Memory B cell (primary cell): ENCODE data around the gene NMT1.
A peak's percentile ranks its signal among the peaks of the same experiment; 100 is the strongest.

ENCODE experiments used
- ATAC-seq: fragments of 150-1000 bp; cut with Tn5 transposase; 2 replicates; pipeline ENCODE4 v1.10.0; 2021; ENCODE audit warnings: low read depth, mild to moderate bottlenecking, moderate library complexity
- DNase-seq, 2 donors: peaks; one replicate each; pipeline ENCODE4 v3.0.0; 2022; ENCODE audit warnings: low spot score in 2 of 2
- H3K27ac Mint-ChIP-seq: one replicate; pipeline ENCODE4 v1.8.0; 2022; ENCODE audit warnings: mild to moderate bottlenecking, moderate library complexity, mixed read lengths
- H3K27me3 Mint-ChIP-seq: one replicate; pipeline ENCODE4 v1.8.0; 2022; ENCODE audit warnings: mixed read lengths
- H3K36me3 Mint-ChIP-seq: one replicate; pipeline ENCODE4 v1.8.0; 2022; ENCODE audit warnings: mild to moderate bottlenecking, mixed read lengths
- H3K4me1 Mint-ChIP-seq: one replicate; pipeline ENCODE4 v1.8.0; 2022; ENCODE audit warnings: mixed read lengths
- H3K4me3 Mint-ChIP-seq: one replicate; pipeline ENCODE4 v1.8.0; 2022; ENCODE audit warnings: mild to moderate bottlenecking, moderate library complexity, mixed read lengths
- H3K9me3 Mint-ChIP-seq: one replicate; pipeline ENCODE4 v1.8.0; 2022; ENCODE audit warnings: mixed read lengths

NMT1 gene

DNA sequence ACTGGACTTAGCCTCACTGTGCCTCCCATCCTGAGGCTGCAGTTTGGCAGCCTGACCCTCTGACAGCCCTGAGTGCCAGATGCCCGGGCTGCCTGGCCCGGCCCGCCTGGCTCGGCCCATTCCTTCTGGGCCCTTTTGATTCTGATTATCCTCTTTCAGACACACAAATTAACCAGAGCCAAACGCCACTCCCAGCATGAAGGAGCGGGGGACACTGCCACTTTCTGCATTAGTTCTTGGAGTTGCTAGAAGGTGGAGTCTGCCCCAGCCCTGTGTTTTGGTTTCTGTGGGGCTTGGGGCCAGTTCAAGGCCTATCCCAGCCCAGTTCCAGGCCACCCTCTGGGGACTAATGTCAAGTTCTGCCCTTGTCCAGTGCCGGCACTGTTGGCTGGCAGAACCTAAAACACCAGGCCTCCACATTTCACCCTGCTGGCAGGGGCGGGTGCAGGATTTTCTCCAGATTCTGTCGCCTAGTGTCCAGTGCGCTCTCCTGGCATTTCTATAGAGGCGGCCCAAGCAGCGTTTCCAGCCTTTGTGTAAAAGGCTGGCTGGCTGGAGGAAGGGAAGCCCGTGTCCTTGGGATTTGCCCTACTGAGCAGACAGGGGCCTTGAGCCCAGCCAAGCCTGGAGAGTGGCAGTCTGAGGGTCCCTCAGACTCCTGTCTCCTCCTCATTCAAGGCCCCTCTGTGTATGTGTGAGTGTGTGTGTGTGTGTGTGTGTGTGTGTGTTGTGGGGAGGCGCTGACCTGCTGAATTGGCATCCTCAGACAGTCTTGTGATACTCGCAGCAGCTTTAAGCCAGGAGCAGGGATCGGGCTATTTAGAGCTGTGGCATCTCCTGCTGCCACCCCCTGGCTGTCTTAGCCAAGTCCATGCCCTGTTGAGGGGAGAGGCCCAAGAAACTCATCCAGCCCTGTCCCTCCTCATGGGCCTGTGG is 49.8 kb downstream of the NMT1 start:
- Mint-ChIP-seq H3K27me3 (peaks cover 2% of the 10 kb centered on the region), H3K27ac (no peak overlapping the region), H3K4me3 (no peak overlapping the region), H3K9me3 (no peaks in the 10 kb centered on the region), H3K36me3 (peaks cover 7% of the 10 kb centered on the region), H3K4me1 (peaks cover 4% of the 10 kb centered on the region)
- ATAC-seq = no peak
- DNase-seq = no peak

DNA sequence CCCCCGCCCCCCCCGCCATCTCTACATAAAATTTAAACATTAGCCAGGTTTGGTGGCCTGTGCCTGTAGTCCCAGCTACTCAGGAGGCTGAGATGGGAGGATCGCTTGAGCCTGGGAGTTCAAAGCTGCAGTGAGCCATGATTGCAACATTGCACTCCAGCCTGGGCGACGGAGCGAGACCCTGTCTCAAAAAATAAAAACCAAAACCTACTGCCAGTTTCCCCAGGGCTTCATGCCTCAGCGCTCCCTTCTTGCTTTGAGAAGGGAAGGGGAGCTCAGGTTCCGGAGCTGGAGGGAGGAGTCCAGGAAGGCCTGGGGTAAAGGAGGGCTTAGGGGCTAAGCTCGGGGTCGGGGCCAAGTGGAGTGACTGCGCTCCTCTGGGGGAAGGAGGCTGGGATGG is 50.7 kb downstream of the NMT1 start:
- no peak overlapping the region for H3K27ac Mint-ChIP-seq
- no peaks in the 10 kb centered on the region for H3K9me3 Mint-ChIP-seq
- H3K36me3 Mint-ChIP-seq = peaks cover 3% of the 10 kb centered on the region
- H3K27me3 Mint-ChIP-seq = peaks cover 6% of the 10 kb centered on the region
- H3K4me1 Mint-ChIP-seq = peaks cover 4% of the 10 kb centered on the region
- H3K4me3 Mint-ChIP-seq = no peak overlapping the region
- DNase-seq (no peak), ATAC-seq (peak; percentile 45)

DNA sequence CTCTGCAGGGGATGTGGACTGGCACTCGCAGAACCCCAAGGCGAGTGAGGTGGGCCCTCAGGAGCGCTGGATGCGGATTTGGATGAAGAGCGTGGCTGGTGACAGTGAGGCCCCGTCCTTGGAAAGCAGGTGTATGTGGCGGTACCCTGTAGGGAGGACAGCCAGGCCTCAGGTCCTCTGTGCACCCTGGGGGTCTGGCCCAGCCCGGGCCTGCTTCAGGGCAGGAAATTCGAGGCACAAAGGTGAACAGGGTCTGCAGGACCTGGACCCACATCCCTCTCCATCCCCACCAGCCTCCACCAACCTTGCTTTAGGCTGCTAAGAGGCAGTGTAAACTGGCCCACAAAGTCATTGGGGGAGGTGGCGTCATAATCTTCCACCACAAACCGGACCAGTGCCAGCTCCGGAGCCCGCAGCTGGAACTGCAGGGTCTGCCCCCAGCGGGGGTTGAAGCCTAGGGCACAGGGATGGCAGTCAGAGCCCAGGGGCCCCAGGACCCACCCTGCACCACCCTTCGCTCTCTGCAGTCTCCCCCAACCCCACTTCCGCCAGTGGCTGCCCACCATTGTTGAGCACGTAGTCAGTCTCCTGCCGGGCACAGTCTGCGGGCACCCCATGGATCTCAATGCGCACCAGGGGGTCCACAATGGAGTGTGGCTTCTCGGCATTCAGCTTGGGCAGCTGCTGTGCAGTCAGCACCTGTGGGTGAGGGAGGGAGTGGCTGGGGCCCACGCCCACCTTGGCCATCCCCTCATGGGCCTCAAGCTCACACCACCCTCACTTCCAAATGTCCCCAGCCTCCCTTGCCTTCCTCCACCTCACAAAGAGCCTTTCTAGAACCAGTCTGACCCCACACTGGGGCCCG is 51.7 kb downstream of the NMT1 start:
- DNase-seq (no peak), ATAC-seq (no peak)
- peaks cover 4% of the 10 kb centered on the region for H3K4me1 Mint-ChIP-seq
- peaks cover 2% of the 10 kb centered on the region for H3K36me3 Mint-ChIP-seq
- H3K9me3 Mint-ChIP-seq = no peaks in the 10 kb centered on the region
- no peak overlapping the region for H3K27ac Mint-ChIP-seq
- H3K27me3 Mint-ChIP-seq = peaks cover 6% of the 10 kb centered on the region
- peak overlapping the region; percentile 8 for H3K4me3 Mint-ChIP-seq

DNA sequence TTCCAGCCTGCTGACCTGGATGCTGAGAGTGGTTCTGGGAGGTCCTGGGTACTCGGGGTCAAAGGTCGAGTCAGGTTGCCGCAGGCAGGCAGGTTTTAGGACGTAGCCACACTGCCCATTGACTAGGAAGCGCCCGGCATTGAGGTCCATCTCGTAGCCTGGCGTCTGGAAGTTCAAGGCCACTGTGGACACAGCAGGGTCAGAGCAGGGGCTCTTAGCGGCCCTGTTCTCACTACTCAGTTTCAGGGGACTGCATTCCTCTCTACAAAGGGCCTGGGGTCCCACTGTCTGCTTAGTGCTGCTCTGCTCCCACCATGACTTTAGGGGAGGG is 52.3 kb downstream of the NMT1 start:
- DNase-seq (no peak), ATAC-seq (no peak)
- Mint-ChIP-seq H3K27me3 (peaks cover 6% of the 10 kb centered on the region), H3K27ac (no peak overlapping the region), H3K9me3 (no peaks in the 10 kb centered on the region), H3K4me3 (peak overlapping the region; percentile 8), H3K4me1 (peaks cover 4% of the 10 kb centered on the region), H3K36me3 (peaks cover under 1% of the 10 kb centered on the region)

DNA sequence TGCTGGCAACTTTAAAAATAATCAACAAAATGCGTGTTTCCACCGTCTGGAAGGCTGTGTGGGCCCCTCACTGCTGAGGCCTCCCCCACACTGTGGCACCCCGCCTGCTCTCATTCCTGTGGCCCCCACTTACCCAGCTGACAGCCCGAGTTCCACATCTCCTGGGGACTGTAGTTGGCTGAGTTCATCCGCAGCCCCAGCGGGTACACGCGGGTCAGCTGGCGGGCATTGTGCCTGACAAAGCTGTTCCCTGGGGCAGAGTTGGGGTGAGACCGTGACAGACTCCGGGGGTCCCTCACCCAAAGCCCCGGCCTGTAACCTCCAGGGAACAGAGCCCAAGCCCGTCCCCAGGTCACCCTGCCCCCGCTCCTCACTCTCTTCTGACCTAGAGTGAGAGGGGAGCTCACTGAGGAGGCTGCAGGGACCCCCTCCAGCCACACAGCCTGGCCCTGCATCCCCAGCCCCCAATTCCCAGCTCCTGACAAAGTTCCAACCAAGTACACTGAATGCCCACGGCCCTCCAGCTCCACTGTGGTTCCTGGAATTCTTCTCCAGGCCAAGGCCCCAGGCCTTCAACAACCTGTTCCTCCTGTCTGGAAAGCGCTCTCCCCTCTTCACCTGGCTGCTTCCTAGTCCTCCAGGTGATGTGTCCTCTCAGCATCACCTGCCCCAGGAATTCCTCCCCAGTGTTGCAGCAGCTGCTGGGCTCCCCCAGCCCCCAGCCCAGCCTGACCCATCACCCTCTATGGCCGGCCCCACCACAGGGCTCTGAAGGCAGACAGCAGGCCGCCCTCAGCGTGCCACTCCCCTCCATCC is 53.2 kb downstream of the NMT1 start:
- Mint-ChIP-seq H3K36me3 (no peaks in the 10 kb centered on the region), H3K4me3 (no peak overlapping the region), H3K27ac (no peak overlapping the region), H3K4me1 (peaks cover 4% of the 10 kb centered on the region), H3K27me3 (peaks cover 6% of the 10 kb centered on the region), H3K9me3 (no peaks in the 10 kb centered on the region)
- DNase-seq (no peak), ATAC-seq (no peak)

DNA sequence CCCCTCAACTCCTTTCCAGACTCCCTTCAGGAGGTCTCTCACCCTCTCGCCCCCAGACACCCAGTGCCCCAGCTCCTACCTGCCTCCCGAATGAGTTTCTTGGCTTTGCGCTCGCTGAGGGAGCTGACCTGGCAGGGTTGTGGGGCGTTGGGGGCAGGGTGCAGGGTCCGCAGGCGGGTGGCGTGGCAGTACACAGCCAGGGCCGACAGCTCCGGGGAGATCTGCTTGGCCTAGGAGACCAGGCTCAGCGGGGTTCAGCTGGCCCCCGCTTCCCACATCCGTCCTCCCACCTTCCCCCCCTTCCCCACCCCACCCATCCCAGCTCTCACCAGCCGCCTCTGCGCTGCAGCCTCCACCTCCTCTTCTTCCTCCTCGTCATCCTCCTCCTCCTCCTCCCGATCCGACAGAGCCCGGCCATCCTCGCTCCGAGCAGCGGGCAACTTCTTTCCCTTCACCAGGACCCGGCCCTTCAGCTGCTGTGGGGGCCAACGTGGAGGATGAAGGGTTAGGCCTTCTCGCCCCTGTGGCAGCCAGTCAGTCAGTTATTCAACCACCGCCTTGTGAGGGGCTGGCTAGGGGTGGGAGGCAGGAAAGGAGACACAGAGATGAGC is 54.0 kb downstream of the NMT1 start:
- no peaks in the 10 kb centered on the region for H3K9me3 Mint-ChIP-seq
- H3K27ac Mint-ChIP-seq = peak overlapping the region; percentile 28
- peaks cover 6% of the 10 kb centered on the region for H3K27me3 Mint-ChIP-seq
- no peak for ATAC-seq
- H3K4me1 Mint-ChIP-seq = peaks cover 4% of the 10 kb centered on the region
- H3K36me3 Mint-ChIP-seq = no peaks in the 10 kb centered on the region
- no peak overlapping the region for H3K4me3 Mint-ChIP-seq
- DNase-seq = no peak

DNA sequence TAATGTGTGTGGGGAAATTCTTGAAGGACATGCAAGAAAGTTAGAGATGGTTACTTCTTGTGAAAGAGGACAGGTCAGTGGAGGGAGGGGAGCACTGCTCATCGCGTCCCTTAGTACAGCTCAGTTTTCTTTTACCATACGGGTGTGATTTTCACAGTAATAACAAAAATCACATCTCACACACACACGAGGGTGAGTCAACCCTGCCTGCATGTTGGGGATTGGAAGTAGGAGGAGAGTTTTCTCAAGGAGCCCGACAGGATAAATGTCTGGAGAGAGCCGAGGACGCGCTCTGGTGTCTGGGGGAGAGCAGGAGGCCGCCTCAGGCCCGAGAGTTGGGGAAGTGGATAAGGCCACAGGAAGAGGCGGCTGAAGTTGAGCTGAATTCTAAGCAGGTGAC is 54.8 kb downstream of the NMT1 start:
- ATAC-seq (no peak), DNase-seq (no peak)
- no peak overlapping the region for H3K27ac Mint-ChIP-seq
- H3K4me1 Mint-ChIP-seq = peaks cover 4% of the 10 kb centered on the region
- no peaks in the 10 kb centered on the region for H3K9me3 Mint-ChIP-seq
- no peak overlapping the region for H3K4me3 Mint-ChIP-seq
- H3K27me3 Mint-ChIP-seq = peaks cover 6% of the 10 kb centered on the region
- H3K36me3 Mint-ChIP-seq = no peaks in the 10 kb centered on the region

DNA sequence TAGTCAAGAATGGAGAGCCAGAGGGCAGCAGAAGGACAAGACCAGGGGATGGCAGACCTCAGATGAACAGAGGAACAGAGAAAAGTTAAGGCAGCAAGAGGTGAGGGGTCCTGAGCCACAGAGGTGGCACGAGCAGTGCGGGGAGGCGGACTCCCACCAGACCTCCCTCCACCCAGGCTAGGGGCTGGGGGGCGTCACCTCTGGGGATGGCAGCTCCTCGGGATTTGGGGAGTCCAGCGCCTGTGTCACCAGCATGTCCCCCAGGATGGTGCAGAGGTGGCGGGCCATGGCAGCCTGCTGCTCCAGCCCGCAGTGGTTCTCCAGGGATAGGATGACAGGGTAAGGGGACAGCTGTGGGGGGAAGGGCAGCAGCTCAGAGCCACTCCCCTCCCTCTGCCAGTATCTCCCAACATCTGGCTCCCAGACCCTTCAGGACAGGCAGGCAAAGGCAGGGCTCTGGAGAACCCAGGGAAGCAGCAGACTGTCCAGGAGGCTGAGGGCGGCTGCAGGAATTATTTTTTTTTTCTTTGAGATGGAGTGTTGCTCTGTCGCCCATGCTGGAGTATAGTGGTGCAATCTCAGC is 55.4 kb downstream of the NMT1 start:
- Mint-ChIP-seq H3K36me3 (no peaks in the 10 kb centered on the region), H3K9me3 (no peaks in the 10 kb centered on the region), H3K4me1 (peaks cover 3% of the 10 kb centered on the region), H3K27me3 (peaks cover 8% of the 10 kb centered on the region), H3K27ac (no peak overlapping the region), H3K4me3 (no peak overlapping the region)
- ATAC-seq (no peak), DNase-seq (no peak)

DNA sequence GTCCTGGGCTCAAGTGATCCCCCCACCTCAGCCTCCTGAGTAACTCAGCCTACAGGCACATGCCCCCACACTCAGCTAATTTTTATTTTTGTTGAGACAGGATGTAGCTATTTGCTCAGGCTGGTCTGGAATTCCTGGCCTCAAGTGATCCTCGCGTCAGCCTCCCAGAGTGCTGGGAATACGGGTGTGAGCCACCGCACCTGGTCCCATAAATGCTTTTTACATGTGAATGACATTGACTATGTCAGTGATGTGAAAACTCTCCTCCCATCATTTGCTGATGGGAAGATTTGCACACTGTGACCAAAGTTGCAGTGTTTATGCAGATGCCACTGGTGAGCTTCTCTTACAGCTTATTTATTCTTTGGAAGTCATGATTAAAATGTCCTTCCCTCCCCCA is 56.2 kb downstream of the NMT1 start:
- Mint-ChIP-seq H3K27ac (no peak overlapping the region), H3K4me3 (no peak overlapping the region), H3K27me3 (peaks cover 9% of the 10 kb centered on the region), H3K36me3 (no peaks in the 10 kb centered on the region), H3K4me1 (no peaks in the 10 kb centered on the region), H3K9me3 (no peaks in the 10 kb centered on the region)
- ATAC-seq = no peak
- no peak for DNase-seq

DNA sequence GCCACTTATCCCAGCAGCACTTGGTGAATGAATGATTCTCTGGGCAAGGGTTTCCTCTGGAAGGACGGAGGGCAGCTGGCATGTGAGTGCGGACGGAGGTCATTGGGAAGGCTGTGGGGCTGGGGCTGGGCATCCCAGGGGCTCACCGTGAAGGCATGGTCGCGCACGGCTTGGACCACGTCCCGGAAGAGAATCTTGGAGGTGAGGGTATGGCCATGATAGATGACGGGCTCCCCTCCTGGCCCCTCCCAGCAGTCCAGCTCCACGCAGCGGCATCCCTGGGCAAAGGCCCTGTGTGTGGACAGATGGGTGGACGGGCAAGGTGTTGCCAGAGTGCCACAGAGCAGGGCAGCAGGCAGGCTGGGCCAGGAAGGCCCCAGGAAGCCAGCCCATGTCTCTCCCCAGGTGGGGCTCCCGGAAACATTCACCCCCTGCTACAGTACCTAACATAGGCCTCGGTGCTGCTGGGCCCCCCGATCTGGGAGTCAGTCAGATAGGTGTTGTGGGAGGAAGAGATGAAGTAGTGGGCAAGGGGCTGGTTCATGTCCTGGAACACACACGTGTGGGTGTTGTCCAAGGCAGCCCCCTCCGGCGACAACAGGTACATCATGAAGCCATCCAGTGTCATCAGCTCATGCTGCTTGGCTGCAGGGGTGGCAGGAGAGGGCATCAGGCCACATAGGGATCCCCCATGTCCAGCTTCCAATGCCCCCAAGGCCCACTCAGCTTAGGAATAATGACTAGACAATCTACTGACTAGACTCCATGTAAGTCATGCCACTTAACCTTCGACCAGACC is 56.9 kb downstream of the NMT1 start:
- no peak overlapping the region for H3K27ac Mint-ChIP-seq

DNA sequence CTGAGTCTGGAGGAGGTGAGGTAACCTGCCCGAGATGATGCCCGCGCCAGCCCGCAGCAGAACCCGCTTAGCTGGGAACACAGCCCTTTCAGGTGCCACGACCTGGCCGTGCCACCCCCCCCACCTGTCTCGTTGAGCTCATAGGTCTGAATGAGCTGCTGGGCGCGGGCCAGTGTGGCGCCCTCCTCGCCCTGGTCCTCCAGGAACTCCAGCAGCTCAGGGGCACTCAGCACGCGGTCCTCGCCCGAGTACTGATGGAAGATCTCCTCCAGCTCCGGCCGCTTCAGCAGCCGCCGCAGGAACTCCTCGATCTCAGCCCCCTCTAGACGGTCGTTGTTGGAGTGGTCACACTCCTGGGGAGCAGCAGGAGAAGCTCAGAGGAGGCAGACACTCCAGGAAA is 57.6 kb downstream of the NMT1 start:
- no peaks in the 10 kb centered on the region for H3K36me3 Mint-ChIP-seq
- DNase-seq = no peak
- no peak overlapping the region for H3K27ac Mint-ChIP-seq
- H3K27me3 Mint-ChIP-seq = peaks cover 9% of the 10 kb centered on the region
- no peak for ATAC-seq
- no peaks in the 10 kb centered on the region for H3K4me1 Mint-ChIP-seq
- no peak overlapping the region for H3K4me3 Mint-ChIP-seq
- no peaks in the 10 kb centered on the region for H3K9me3 Mint-ChIP-seq

More for the DNA sequence above, 56.9 kb downstream of the NMT1 start:
- Mint-ChIP-seq H3K4me1 (no peaks in the 10 kb centered on the region), H3K36me3 (no peaks in the 10 kb centered on the region), H3K4me3 (no peak overlapping the region), H3K27me3 (peaks cover 9% of the 10 kb centered on the region), H3K9me3 (no peaks in the 10 kb centered on the region)
- ATAC-seq (no peak), DNase-seq (no peak)

DNA sequence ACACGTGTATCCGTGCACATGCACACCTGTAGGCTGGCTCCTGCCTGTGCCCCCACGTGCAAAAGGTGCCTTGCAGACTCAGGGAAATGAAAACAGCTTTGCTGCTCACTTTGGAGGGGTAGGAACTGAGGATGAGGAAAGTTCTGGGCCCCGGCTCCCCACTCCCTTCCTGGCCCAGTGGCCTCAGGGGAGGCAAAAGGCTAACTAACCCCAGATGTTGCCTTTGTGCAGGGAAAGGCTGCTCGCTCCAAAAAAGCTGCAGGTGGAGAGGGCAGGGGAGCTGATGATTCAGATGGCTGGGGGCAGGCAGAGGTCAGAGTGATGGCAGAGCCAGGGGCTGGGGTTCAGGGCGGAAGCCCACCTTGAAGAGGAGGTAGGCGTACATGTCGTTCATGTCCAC is 58.8 kb downstream of the NMT1 start:
- DNase-seq (no peak), ATAC-seq (no peak)
- H3K4me1 Mint-ChIP-seq = no peaks in the 10 kb centered on the region
- no peaks in the 10 kb centered on the region for H3K36me3 Mint-ChIP-seq
- peaks cover 9% of the 10 kb centered on the region for H3K27me3 Mint-ChIP-seq
- H3K9me3 Mint-ChIP-seq = no peaks in the 10 kb centered on the region
- no peak overlapping the region for H3K27ac Mint-ChIP-seq
- H3K4me3 Mint-ChIP-seq = no peak overlapping the region

DNA sequence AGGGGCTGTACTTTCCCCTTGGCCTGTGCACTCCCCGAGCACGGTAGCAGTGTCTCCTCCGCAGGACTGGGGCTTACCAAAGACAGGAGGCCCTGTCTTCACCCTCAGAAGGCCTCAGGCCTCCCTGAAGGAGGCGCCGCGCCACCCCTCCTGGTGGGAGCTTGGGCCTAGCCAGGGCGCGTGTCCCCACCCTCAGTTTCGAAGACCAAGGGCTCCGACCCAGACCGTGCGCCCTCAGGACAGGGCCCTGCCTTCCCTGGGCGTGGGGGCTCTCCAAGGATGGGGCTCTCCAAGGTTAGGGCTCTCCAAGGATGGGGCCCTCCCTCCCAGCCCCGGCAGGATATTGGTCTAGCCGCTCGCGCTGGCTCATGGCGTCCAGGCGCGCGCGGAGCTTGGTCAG is 59.4 kb downstream of the NMT1 start:
- Mint-ChIP-seq H3K9me3 (no peaks in the 10 kb centered on the region), H3K4me1 (no peaks in the 10 kb centered on the region), H3K4me3 (no peak overlapping the region), H3K36me3 (no peaks in the 10 kb centered on the region), H3K27me3 (peaks cover 9% of the 10 kb centered on the region), H3K27ac (no peak overlapping the region)
- DNase-seq = no peak
- ATAC-seq = no peak
